HEK293T (cell line): Measurements from ENCODE around the gene NR6A1.

Experiments used
- FOXK2 ChIP-seq: fragments of 450-650 bp; IDR thresholded peaks from 2 replicates; pipeline ENCODE4 v1.6.1; 2016; ENCODE audit warnings: mild to moderate bottlenecking
- HDGF ChIP-seq: fragments of 450-650 bp; IDR thresholded peaks from 2 replicates; pipeline ENCODE4 v1.6.1; 2017; ENCODE audit warnings: antibody characterized with exemption, borderline replicate concordance
- L3MBTL2 ChIP-seq: fragments of 450-650 bp; conservative IDR thresholded peaks from 2 replicates; pipeline ENCODE4 v1.6.1; 2016; ENCODE audit warnings: mild to moderate bottlenecking
- NFRKB ChIP-seq: fragments of 450-650 bp; IDR thresholded peaks from 2 replicates; pipeline ENCODE4 v1.6.1; 2016; ENCODE audit warnings: mild to moderate bottlenecking, moderate library complexity
- SP1 ChIP-seq: fragments of 450-650 bp; IDR thresholded peaks from 2 replicates; pipeline ENCODE4 v1.6.1; 2017
- TARDBP ChIP-seq: fragments of 450-650 bp; IDR thresholded peaks from 2 replicates; pipeline ENCODE4 v1.6.1; 2016

- TF ChIP-seq NFRKB (no peak), HDGF (no peak), FOXK2 (no peak), SP1 (no peak), TARDBP (no peak), L3MBTL2 (no peak)
These were observed 64.4 kb downstream of the NR6A1 start for GRCh38 chr9:124706685-124707084.
